Measurements from ENCODE around the gene STK17B. TPM values are rescaled to one million over a fixed set of nuclear protein-coding genes. Genes with fewer than 3 reads are reported as not detected.

STK17B gene
- total and polyA plus RNA-seq, 10 of the 15 experiments (the other 5 are each of a cell fraction or from before 2014, with no cell fraction given) = 21.2 to 108 (median 53.7) TPM

- Histone ChIP-seq H4K20me1 (ENCODE audit: control insufficient read depth, insufficient read depth) (no peaks in the 10 kb centered on the region), H3K4me1 (ENCODE audit: control insufficient read depth, insufficient read depth, low read length) (peaks cover 24% of the 10 kb centered on the region), H3K27me3 (replicated peaks in 1 of 2; ENCODE audit: control insufficient read depth in 2 of 2, insufficient read depth in 2 of 2, low read length in 1 of 2) (no peaks in the 10 kb centered on the region), H3K9ac (ENCODE audit: control insufficient read depth, insufficient read depth, low read length) (no peak overlapping the region), H2AFZ (ENCODE audit: control insufficient read depth, low read depth, low read length) (no peak overlapping the region), H3K36me3 (ENCODE audit: control insufficient read depth in 2 of 2, insufficient read depth in 2 of 2, low read length in 1 of 2) (no peaks in the 10 kb centered on the region), H3K9me3 (replicated peaks; ENCODE audit: control insufficient read depth, insufficient read depth, low read length) (no peaks in the 10 kb centered on the region; the same call in 2 of the 3 replicates), H3K79me2 (ENCODE audit: control insufficient read depth, insufficient read depth, low read length) (no peaks in the 10 kb centered on the region), H3K4me2 (ENCODE audit: control insufficient read depth, insufficient read depth) (no peak overlapping the region), H3K27ac (ENCODE audit: control insufficient read depth, insufficient read depth) (no peak overlapping the region), H3K4me3 (no peak overlapping the region)
- CTCF ChIA-PET = interaction anchor here (0.5 to 2.9 kb wide), 7 partner anchors 14 to 416 kb away, joined by 3 to 14 read pairs (median 6); partner anchors contain the start of gene DNAH7
- SMC1A ChIA-PET (ENCODE audit: uncharacterized antibody, unreplicated experiment) = interaction anchor here (1.2 to 9.2 kb wide), 6 partner anchors 22 to 167 kb away, joined by 3 to 147 read pairs (median 12); no protein-coding TSS in a partner anchor
- FAIRE-seq (no peak), ATAC-seq (no peak), DNase-seq (ENCODE audit: low read depth, low spot score) (no peak)
- intact Hi-C loops (cut with micrococcal nuclease; ENCODE audit: unreplicated experiment) = no loop called here
- in situ Hi-C loops (cut with MboI) = no loop called here
- POLR2A ChIA-PET = interaction anchor here (0.6 to 2.2 kb wide), 4 partner anchors 20 to 83 kb away, joined by 3 to 9 read pairs (median 4); no protein-coding TSS in a partner anchor
- 85% methylated on average over 3 of the region's 3 CpGs for WGBS (ENCODE audit: insufficient coverage, insufficient replicate concordance, low lambda C conversion rate, missing lambda C conversion rate)
- RAD21 ChIA-PET (ENCODE audit: unreplicated experiment) = interaction anchor here (1.4 to 7.7 kb wide), 6 partner anchors 10 to 176 kb away, joined by 3 to 126 read pairs (median 16); no protein-coding TSS in a partner anchor
- TF ChIP-seq KDM1A (IDR thresholded peaks at IDR 0.05; ENCODE audit: borderline replicate concordance) = no peak
- no peak for TF ChIP-seq POLR2AphosphoS5 (IDR thresholded peaks at IDR 0.05; ENCODE audit: low read length)
- no TSS peak for BruUV-seq (replicated peaks)
These were observed 71.5 kb downstream of the STK17B start for GRCh38 chr2:196099916-196100315.

GRCh38 chr2:196097864-196098660, 73.3 kb downstream of the STK17B start:
- H3K4me3 ChIP-seq = no peak overlapping the region
- H3K27me3 ChIP-seq (replicated peaks in 1 of 2; ENCODE audit: control insufficient read depth in 2 of 2, insufficient read depth in 2 of 2, low read length in 1 of 2) = no peaks in the 10 kb centered on the region
- ATAC-seq = no peak
- in situ Hi-C loops (cut with MboI) = no loop called here
- DNase-seq (ENCODE audit: low read depth, low spot score) = no peak
- H3K36me3 ChIP-seq (ENCODE audit: control insufficient read depth in 2 of 2, insufficient read depth in 2 of 2, low read length in 1 of 2) = no peaks in the 10 kb centered on the region
- CTCF ChIA-PET = interaction anchor here (0.7 to 3.5 kb wide), 7 partner anchors 9 to 238 kb away, joined by 3 to 30 read pairs (median 4); partner anchors contain the start of gene DNAH7
- no peaks in the 10 kb centered on the region for H3K9me3 ChIP-seq (replicated peaks; ENCODE audit: control insufficient read depth, insufficient read depth, low read length)
- RAD21 ChIA-PET (ENCODE audit: unreplicated experiment) = interaction anchor here (0.5 to 7.7 kb wide), 5 partner anchors 14 to 76 kb away, joined by 3 to 126 read pairs (median 3); partner anchors contain the start of gene DNAH7
- intact Hi-C loops (cut with micrococcal nuclease; ENCODE audit: unreplicated experiment) = no loop called here
- 42% methylated on average over 6 of the region's 6 CpGs for WGBS (ENCODE audit: insufficient coverage, insufficient replicate concordance, low lambda C conversion rate, missing lambda C conversion rate)
- SMC1A ChIA-PET (ENCODE audit: uncharacterized antibody, unreplicated experiment) = interaction anchor here (0.6 to 9.2 kb wide), 16 partner anchors 11 to 504 kb away, joined by 3 to 147 read pairs (median 3); no protein-coding TSS in a partner anchor
- no peaks in the 10 kb centered on the region for H4K20me1 ChIP-seq (ENCODE audit: control insufficient read depth, insufficient read depth)
- TF ChIP-seq BCLAF1 (IDR thresholded peaks at IDR 0.05) (no peak), SPI1 (IDR thresholded peaks at IDR 0.05; ENCODE audit: borderline replicate concordance, insufficient read depth, low read depth, low read length) (peak; percentile 65; the same call in 1 of the 2 replicates), EGR1 (IDR thresholded peaks at IDR 0.05; ENCODE audit: borderline replicate concordance in 1 of 2, low read depth in 2 of 2, low read length in 2 of 2) (no peak), STAT3 (IDR thresholded peaks at IDR 0.05; ENCODE audit: low read depth, low read length) (no peak), PKNOX1 (IDR thresholded peaks at IDR 0.05) (no peak), NR2F1 (conservative IDR thresholded peaks at IDR 0.05) (no peak), RELA (IDR thresholded peaks at IDR 0.05; ENCODE audit: borderline replicate concordance, partially characterized antibody) (no peak)
- no peak for FAIRE-seq
- no peak overlapping the region for H3K4me2 ChIP-seq (ENCODE audit: control insufficient read depth, insufficient read depth)
- no peak overlapping the region for H3K27ac ChIP-seq (ENCODE audit: control insufficient read depth, insufficient read depth)
- POLR2A ChIA-PET = interaction anchor here (0.5 to 1.8 kb wide), 4 partner anchors 10 to 379 kb away, joined by 3 to 9 read pairs (median 4); no protein-coding TSS in a partner anchor
- no TSS peak for BruUV-seq (replicated peaks)
- no peak overlapping the region for H3K9ac ChIP-seq (ENCODE audit: control insufficient read depth, insufficient read depth, low read length)
- no peak overlapping the region for H2AFZ ChIP-seq (ENCODE audit: control insufficient read depth, low read depth, low read length)
- H3K4me1 ChIP-seq (ENCODE audit: control insufficient read depth, insufficient read depth, low read length) = peaks cover 24% of the 10 kb centered on the region
- H3K79me2 ChIP-seq (ENCODE audit: control insufficient read depth, insufficient read depth, low read length) = no peaks in the 10 kb centered on the region

Measured in GM12878 (cell line).